Adrenal gland (tissue), 12 donors: ENCODE data around the gene CD101. TPM values are rescaled to one million over a fixed set of nuclear protein-coding genes. Genes with fewer than 3 reads are reported as not detected.

Experiments used
- DNase-seq, 7 donors: peaks; one replicate each; pipeline ENCODE4 v3.0.0-alpha.2; 2019 to 2020
- H3K27ac ChIP-seq, 5 donors: fragments of 200-600 bp; sonication (generic) in 4 of 5; 1 replicate in 3 of 5; 2 replicates in 2 of 5; pipeline versions ENCODE4 v1.5.1 to v1.8.0; 2016 to 2020; ENCODE audit warnings: mild to moderate bottlenecking in 1 of 5
- H3K27me3 ChIP-seq: fragments of 200-600 bp; 2 replicates; pipeline ENCODE4 v1.8.0; 2021
- H3K36me3 ChIP-seq, 2 donors: fragments of 200-600 bp; replicated peaks in 1 of 2; 1 replicate in 1 of 2; 2 replicates in 1 of 2; pipeline versions ENCODE4 v1.5.1 to v1.8.0; 2018 to 2022
- H3K4me1 ChIP-seq, 2 donors: fragments of 200-600 bp; replicated peaks in 1 of 2; 1 replicate in 1 of 2; 2 replicates in 1 of 2; pipeline versions ENCODE4 v1.5.1 to v1.8.0; 2018 to 2021
- H3K4me3 ChIP-seq, 4 donors: fragments of 200-600 bp; sonication (generic) in 3 of 4; one replicate each; pipeline ENCODE4 v1.5.1; 2016 to 2018
- H3K9me3 ChIP-seq, 3 donors: fragments of 200-600 bp; sonication (generic) in 1 of 3; replicated peaks in 1 of 3; 1 replicate in 2 of 3; 2 replicates in 1 of 3; pipeline versions ENCODE4 v1.5.1 to v1.8.0; 2016 to 2021
- POLR2A ChIP-seq, 2 donors: fragments of 450-650 bp; IDR thresholded peaks; one replicate each; pipeline ENCODE4 v1.6.1; 2017; ENCODE audit warnings: antibody characterized with exemption in 2 of 2, mild to moderate bottlenecking in 2 of 2, moderate library complexity in 1 of 2
- WGBS, 4 donors: extraction: QIAGEN DNeasy Blood & Tissue Kit in 2 of 4; methylation state at CpG; one replicate each; pipeline versions ENCODE4 v1.1.5 to v1.1.7; 2013 to 2017; 5-methylcytosine and 5-hydroxymethylcytosine counted together
- intact Hi-C, 2 donors: fragments of 100-400 bp; cut with DNase I; formaldehyde crosslinking; loops; one replicate each; pipeline versions ENCODE4 v1.14.1 to v1.15.0; 2022 to 2023
- polyA plus RNA-seq, 3 donors: library from polyadenylated mRNA; stranded (reverse); fragments of 200-250 nt in 2 of 3; fragments of 350-450 nt in 1 of 3; fragmentation: Illumina TruSeq in 1 of 3; extraction: RNeasy Lipid Tissue Mini Kit (QIAGEN cat#74804) in 1 of 3; gene quantifications; one replicate each; pipeline ENCODE4 v1.2.3, GENCODE V29; 2013 to 2014
- total RNA-seq, 9 donors: library from RNA; depleted of rRNA in 4 of 9; stranded (reverse); fragments of >200 nt in 4 of 9; fragments of 120-200 nt in 1 of 9; fragmentation: NEBNext Ultra II Directional in 1 of 9; extraction: Animal tissue kit (Norgen Biotek cat#: 25700) in 1 of 9; gene quantifications; one replicate each; pipeline versions ENCODE4 v1.1.0 to v1.2.4, GENCODE V29; 2013 to 2023
- TF ChIP-seq, protein P1 (sequence below), 6 experiments: fragments of 450-650 bp in 4 of 6; fragments of 200-600 bp in 2 of 6; sonication (generic) in 1 of 6; IDR thresholded peaks; 1 replicate in 5 of 6; 2 replicates in 1 of 6; pipeline versions ENCODE4 v1.5.1 to v1.8.0; 2016 to 2021; ENCODE audit warnings: antibody characterized with exemption in 6 of 6, mild to moderate bottlenecking in 2 of 6, moderate library complexity in 1 of 6
- donor health status: healthy with polysubstance abuse.
- donor health status: Bipolar disorder and iron deficiency.
- donor health status: DM: yes; HTN: yes; CAD: no.
- donor health status: DM: no; HTN: no; CAD: no.
- donor health status: DM: no; HTN: no; CAD: no.
- donor health status: DM: yes; HTN: yes; CAD: no.

Gene CD101
- total and polyA plus RNA-seq, 12 donors: 0.47 to 7.5 (median 1.8) TPM

DNA sequence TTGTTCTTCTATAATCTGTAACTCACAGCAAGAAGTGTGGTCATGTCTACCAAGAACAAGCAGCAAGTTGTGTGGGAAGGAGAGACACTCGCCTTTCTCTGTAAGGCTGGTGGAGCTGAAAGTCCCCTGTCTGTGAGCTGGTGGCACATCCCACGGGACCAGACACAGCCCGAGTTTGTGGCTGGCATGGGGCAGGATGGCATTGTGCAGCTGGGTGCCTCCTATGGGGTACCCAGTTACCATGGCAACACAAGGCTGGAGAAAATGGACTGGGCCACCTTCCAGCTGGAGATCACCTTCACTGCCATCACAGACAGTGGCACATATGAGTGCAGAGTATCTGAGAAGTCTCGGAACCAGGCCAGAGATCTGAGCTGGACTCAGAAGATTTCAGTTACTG lies 15.5 kb downstream of the CD101 start:
- Histone ChIP-seq H3K27me3 (no peaks in the 10 kb centered on the region), H3K4me1 (no peaks in the 10 kb centered on the region), H3K4me3 (no peak overlapping the region), H3K36me3 (no peaks in the 10 kb centered on the region), H3K9me3 (no peaks in the 10 kb centered on the region), H3K27ac (no peak overlapping the region)
- DNase-seq: no peak
- TF ChIP-seq POLR2A (IDR thresholded peaks at IDR 0.05): no peak
- TF ChIP-seq, protein P1, sequence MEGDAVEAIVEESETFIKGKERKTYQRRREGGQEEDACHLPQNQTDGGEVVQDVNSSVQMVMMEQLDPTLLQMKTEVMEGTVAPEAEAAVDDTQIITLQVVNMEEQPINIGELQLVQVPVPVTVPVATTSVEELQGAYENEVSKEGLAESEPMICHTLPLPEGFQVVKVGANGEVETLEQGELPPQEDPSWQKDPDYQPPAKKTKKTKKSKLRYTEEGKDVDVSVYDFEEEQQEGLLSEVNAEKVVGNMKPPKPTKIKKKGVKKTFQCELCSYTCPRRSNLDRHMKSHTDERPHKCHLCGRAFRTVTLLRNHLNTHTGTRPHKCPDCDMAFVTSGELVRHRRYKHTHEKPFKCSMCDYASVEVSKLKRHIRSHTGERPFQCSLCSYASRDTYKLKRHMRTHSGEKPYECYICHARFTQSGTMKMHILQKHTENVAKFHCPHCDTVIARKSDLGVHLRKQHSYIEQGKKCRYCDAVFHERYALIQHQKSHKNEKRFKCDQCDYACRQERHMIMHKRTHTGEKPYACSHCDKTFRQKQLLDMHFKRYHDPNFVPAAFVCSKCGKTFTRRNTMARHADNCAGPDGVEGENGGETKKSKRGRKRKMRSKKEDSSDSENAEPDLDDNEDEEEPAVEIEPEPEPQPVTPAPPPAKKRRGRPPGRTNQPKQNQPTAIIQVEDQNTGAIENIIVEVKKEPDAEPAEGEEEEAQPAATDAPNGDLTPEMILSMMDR (IDR thresholded peaks at IDR 0.05): no peak
- intact Hi-C loops: no loop called here
- 83 to 93% (median 90%) methylated on average over 4 of the region's 4 CpGs for WGBS, 4 donors

DNA sequence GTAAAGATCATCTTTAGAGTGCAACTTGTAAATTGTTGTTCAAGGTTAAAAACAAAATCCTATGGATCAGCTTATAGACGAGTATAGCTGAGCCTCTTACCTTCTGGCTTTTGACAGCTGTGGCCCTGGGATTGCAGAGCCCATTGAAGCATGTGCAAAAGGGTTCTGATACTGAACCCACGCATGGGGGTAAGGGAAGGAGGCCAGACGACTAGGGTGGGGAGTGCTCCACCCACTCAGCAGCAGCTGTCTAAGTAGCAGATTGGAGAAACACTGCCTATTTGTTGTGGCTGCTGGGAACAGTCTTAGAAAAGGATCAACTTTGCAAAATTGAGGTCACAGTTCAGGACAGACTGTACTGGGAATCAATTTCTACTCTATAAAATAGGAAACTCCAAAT lies 16.1 kb downstream of the CD101 start:
- no peaks in the 10 kb centered on the region for H3K27me3 ChIP-seq
- H3K27ac ChIP-seq: no peak overlapping the region
- no peaks in the 10 kb centered on the region for H3K9me3 ChIP-seq
- WGBS, 4 donors: 53 to 68% (median 59%) methylated on average over 3 of the region's 3 CpGs
- no peaks in the 10 kb centered on the region for H3K36me3 ChIP-seq
- intact Hi-C loops: no loop called here
- no peak overlapping the region for H3K4me3 ChIP-seq
- TF ChIP-seq, protein P1 (IDR thresholded peaks at IDR 0.05): no peak
- no peak for TF ChIP-seq POLR2A (IDR thresholded peaks at IDR 0.05)
- DNase-seq: no peak
- H3K4me1 ChIP-seq: no peaks in the 10 kb centered on the region

DNA sequence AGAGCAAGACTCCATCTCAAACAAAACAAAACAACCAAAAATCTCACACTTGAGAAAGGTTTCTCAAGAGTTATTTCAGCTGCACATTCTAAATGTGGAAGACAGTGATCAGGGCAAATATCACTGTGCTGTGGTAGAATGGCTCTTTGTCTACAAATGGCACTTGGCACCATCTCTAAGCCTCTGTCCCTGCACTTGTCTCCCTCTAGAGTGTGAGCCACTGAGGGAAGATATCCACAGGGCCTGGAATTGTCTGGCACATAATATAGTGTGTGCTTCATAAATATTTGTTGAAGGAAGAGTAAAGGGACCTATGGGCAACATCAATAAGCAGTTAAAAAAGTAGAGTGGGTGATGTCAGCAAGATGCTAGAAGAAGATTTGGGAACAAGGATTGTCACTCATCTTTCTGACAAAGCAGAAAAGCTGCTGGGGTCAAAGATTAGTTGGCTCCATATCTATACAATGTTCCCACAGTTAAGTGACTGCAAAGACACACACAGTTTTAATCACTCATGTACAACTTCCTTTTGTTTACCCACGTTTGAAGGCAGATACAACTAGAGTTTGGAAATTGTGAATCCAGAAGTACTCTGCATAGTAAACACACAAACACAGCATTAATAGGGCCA lies 19.1 kb downstream of the CD101 start:
- Histone ChIP-seq H3K4me1 (no peaks in the 10 kb centered on the region), H3K36me3 (no peaks in the 10 kb centered on the region), H3K27me3 (no peaks in the 10 kb centered on the region), H3K27ac (no peak overlapping the region), H3K4me3 (no peak overlapping the region), H3K9me3 (no peaks in the 10 kb centered on the region)
- intact Hi-C loops: no loop called here
- TF ChIP-seq, protein P1 (IDR thresholded peaks at IDR 0.05): no peak
- no peak for TF ChIP-seq POLR2A (IDR thresholded peaks at IDR 0.05)
- DNase-seq: no peak
- 50 to 67% (median 57%) methylated on average over 1 of the region's 1 CpG for WGBS, 4 donors

DNA sequence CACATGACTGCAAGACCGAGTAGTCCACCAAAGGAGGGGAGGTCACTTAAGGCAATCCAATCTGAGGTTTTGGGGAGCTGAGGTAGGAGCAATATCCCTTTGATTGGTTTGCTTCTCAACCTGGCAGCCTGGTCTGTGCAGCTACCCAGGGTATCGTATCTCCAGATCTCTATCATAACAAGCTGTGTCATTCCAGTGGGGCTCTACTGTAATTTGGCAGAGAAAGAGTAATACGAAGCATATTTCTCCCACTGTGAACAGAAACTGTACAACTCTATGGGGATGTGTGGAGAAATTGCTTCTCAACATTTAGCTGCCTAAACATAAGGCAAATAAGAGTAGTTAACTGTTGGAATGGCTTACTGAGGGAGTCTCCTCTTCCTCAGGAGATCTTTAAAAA lies 20.6 kb downstream of the CD101 start:
- WGBS, 4 donors: 59 to 85% (median 73%) methylated on average over 3 of the region's 3 CpGs
- Histone ChIP-seq H3K27ac (no peak overlapping the region), H3K36me3 (no peaks in the 10 kb centered on the region), H3K4me3 (no peak overlapping the region), H3K27me3 (no peaks in the 10 kb centered on the region), H3K4me1 (no peaks in the 10 kb centered on the region), H3K9me3 (no peaks in the 10 kb centered on the region)
- intact Hi-C loops: no loop called here
- no peak for DNase-seq
- TF ChIP-seq, protein P1 (IDR thresholded peaks at IDR 0.05): no peak
- TF ChIP-seq POLR2A (IDR thresholded peaks at IDR 0.05): no peak
